ENCODE measurements around the gene HAPLN1. TPM values are rescaled to one million over a fixed set of nuclear protein-coding genes. Genes with fewer than 3 reads are reported as not detected.

HAPLN1 gene
- total RNA-seq (2014; rRNA removed; shearing (Covaris generic)) (3.6 and 4.0 TPM in 2 replicates), polyA plus RNA-seq (2016; fragmentation: Nextera tagmentation; extraction: Ambion mirVana) (0.85 and 1.5 TPM in 2 replicates)
- long read RNA-seq = 0 reads

DNA sequence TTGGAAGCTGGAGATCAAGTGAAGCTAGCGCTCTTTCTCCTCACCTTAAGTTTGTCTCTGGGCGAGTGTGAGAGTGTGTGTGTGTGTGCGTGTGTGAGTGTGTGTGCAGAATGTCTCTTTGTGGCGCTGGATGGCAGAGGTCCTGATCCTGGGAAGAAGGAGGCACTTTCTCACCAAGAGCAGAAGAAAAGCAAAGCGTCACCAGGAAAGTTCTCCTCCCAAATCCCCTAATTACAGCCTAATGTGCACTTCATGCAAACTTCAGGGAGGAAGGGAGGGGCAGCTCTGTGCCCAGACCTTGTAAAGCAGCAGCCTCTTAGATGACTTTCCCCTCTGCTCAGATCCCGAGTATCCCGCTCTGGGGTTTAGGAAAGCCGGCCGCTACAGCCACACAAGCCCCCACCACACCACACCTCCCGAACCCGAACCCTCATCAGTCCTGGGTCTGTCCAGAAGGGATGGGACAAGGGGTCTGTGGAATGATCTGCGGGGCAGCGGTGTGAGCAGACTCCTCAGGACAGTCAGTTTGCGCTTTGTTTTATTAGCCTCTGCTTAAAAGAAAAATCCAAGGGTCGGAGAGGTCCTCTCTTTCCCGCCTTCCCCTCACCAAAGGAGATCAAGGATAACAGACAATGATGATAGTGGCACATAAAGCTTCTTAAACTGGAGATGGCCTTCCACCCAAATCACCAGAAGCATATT, at the start of gene HAPLN1:
TSS of gene HAPLN1 (minus strand) at position 20 of the 702 bp plus-strand sequence. CDS start 47,332 bp downstream, outside the sequence.
- 0 out of 2 replicates have a peak, but pooled peaks have one; percentile 22 for TF ChIP-seq POLR2AphosphoS5 (IDR thresholded peaks at IDR 0.05; ENCODE audit: low read depth)
- TF ChIP-seq STAT1 (IDR thresholded peaks at IDR 0.05; ENCODE audit: unreplicated experiment) = no peak
- H3K36me3 ChIP-seq (ENCODE audit: insufficient read depth) = no peaks in the 10 kb centered on the region
- no peaks in the 10 kb centered on the region for H3K9me2 ChIP-seq (ENCODE audit: insufficient read depth)
- Mint-ChIP-seq H3K27ac (peak within 1 kb of the TSS; percentile 56; the same call in 1 of the 2 replicates), H3K4me3 (peak within 1 kb of the TSS; percentile 91), H3K27me3 (ENCODE audit: insufficient read depth, low read depth, poor library complexity) (peaks cover 11% of the 10 kb centered on the region), H3K36me3 (ENCODE audit: low read depth) (no peaks in the 10 kb centered on the region), H3K9me3 (no peaks in the 10 kb centered on the region; the same call in 2 of the 3 replicates), H3K4me1 (peaks cover 32% of the 10 kb centered on the region)
- no peaks in the 10 kb centered on the region for H3K79me2 ChIP-seq (replicated peaks; ENCODE audit: insufficient read depth)
- ATAC-seq = peak; percentile 45
- H2AFZ ChIP-seq = peak within 1 kb of the TSS; percentile 94
- H4K20me1 ChIP-seq (replicated peaks; ENCODE audit: insufficient read depth) = no peaks in the 10 kb centered on the region
- peak within 1 kb of the TSS; percentile 85 for H3K4me2 ChIP-seq
- no peaks in the 10 kb centered on the region for H3K27me3 ChIP-seq (ENCODE audit: insufficient read depth)
- H3F3A ChIP-seq (replicated peaks; ENCODE audit: low read depth) = no peaks in the 10 kb centered on the region
- H3K27ac ChIP-seq (ENCODE audit: low read depth) = no peak within 1 kb of the TSS; the same call in 1 of the 2 replicates
- peaks cover 40% of the 10 kb centered on the region for H3K4me1 ChIP-seq (ENCODE audit: insufficient read depth)
- H3K4me3 ChIP-seq = peak within 1 kb of the TSS; percentile 72
- DNase-seq (ENCODE audit: low spot score) = peak; percentile 59

DNA sequence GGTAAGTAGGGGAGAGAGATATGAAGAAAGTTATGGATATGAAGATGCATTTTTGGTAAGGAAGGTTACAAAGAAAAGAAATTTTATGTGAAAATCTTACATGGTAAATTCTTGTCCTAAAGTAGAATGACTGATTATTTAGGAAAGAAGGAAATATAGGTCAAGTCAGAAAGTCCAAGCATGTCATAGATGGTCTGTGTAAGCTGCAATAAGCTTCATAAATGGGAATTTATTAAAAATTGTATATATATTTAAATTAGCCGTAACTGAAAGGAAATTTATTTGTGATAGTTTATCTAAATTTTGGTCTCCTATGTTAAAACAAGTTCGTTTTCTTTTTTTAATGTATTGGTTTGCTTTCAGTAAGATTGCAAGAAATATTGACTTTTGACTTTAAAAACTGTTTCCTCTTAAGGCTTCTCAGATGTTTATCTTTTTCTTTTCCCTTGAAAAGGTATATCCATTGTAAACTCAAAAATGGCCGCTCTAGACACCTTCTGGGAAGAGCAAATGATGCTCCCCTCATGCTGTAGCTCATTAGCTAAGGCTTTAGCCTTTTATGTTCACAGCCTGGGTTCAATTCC, 46.8 kb upstream of the HAPLN1 start:
- Mint-ChIP-seq H3K36me3 (ENCODE audit: low read depth) (peaks cover 40% of the 10 kb centered on the region), H3K4me1 (no peaks in the 10 kb centered on the region), H3K27ac (no peak overlapping the region), H3K4me3 (no peak overlapping the region), H3K27me3 (ENCODE audit: insufficient read depth, low read depth, poor library complexity) (peaks cover 5% of the 10 kb centered on the region), H3K9me3 (peaks cover 54% of the 10 kb centered on the region)
- Histone ChIP-seq H3K36me3 (ENCODE audit: insufficient read depth) (peaks cover 12% of the 10 kb centered on the region), H3K27ac (ENCODE audit: low read depth) (no peak overlapping the region), H3K4me3 (no peak overlapping the region), H3K4me1 (ENCODE audit: insufficient read depth) (no peaks in the 10 kb centered on the region), H3F3A (replicated peaks; ENCODE audit: low read depth) (no peaks in the 10 kb centered on the region), H3K27me3 (ENCODE audit: insufficient read depth) (no peaks in the 10 kb centered on the region), H3K9me2 (ENCODE audit: insufficient read depth) (no peaks in the 10 kb centered on the region), H2AFZ (no peak overlapping the region), H4K20me1 (replicated peaks; ENCODE audit: insufficient read depth) (no peaks in the 10 kb centered on the region), H3K79me2 (replicated peaks; ENCODE audit: insufficient read depth) (no peaks in the 10 kb centered on the region), H3K4me2 (no peak overlapping the region)
- DNase-seq (ENCODE audit: low spot score) (peak; percentile 27), ATAC-seq (no peak)
- TF ChIP-seq, protein P1, sequence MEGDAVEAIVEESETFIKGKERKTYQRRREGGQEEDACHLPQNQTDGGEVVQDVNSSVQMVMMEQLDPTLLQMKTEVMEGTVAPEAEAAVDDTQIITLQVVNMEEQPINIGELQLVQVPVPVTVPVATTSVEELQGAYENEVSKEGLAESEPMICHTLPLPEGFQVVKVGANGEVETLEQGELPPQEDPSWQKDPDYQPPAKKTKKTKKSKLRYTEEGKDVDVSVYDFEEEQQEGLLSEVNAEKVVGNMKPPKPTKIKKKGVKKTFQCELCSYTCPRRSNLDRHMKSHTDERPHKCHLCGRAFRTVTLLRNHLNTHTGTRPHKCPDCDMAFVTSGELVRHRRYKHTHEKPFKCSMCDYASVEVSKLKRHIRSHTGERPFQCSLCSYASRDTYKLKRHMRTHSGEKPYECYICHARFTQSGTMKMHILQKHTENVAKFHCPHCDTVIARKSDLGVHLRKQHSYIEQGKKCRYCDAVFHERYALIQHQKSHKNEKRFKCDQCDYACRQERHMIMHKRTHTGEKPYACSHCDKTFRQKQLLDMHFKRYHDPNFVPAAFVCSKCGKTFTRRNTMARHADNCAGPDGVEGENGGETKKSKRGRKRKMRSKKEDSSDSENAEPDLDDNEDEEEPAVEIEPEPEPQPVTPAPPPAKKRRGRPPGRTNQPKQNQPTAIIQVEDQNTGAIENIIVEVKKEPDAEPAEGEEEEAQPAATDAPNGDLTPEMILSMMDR (conservative IDR thresholded peaks at IDR 0.05; ENCODE audit: low read depth in 2 of 2) = no peak
- TF ChIP-seq EZH2 (IDR thresholded peaks at IDR 0.05; ENCODE audit: low read depth, unreplicated experiment) = no peak
- no peak for TF ChIP-seq CREB1 (CRISPR knock-in tag; IDR thresholded peaks at IDR 0.05; ENCODE audit: low read depth)
- no peak for TF ChIP-seq STAT1 (IDR thresholded peaks at IDR 0.05; ENCODE audit: unreplicated experiment)
- TF ChIP-seq POLR2AphosphoS5 (IDR thresholded peaks at IDR 0.05; ENCODE audit: low read depth) = no peak
- no peak for TF ChIP-seq JUNB (IDR thresholded peaks at IDR 0.05; ENCODE audit: unreplicated experiment)
- no peak for TF ChIP-seq NANOG (IDR thresholded peaks at IDR 0.05; ENCODE audit: borderline replicate concordance)
- TF ChIP-seq, protein P2, sequence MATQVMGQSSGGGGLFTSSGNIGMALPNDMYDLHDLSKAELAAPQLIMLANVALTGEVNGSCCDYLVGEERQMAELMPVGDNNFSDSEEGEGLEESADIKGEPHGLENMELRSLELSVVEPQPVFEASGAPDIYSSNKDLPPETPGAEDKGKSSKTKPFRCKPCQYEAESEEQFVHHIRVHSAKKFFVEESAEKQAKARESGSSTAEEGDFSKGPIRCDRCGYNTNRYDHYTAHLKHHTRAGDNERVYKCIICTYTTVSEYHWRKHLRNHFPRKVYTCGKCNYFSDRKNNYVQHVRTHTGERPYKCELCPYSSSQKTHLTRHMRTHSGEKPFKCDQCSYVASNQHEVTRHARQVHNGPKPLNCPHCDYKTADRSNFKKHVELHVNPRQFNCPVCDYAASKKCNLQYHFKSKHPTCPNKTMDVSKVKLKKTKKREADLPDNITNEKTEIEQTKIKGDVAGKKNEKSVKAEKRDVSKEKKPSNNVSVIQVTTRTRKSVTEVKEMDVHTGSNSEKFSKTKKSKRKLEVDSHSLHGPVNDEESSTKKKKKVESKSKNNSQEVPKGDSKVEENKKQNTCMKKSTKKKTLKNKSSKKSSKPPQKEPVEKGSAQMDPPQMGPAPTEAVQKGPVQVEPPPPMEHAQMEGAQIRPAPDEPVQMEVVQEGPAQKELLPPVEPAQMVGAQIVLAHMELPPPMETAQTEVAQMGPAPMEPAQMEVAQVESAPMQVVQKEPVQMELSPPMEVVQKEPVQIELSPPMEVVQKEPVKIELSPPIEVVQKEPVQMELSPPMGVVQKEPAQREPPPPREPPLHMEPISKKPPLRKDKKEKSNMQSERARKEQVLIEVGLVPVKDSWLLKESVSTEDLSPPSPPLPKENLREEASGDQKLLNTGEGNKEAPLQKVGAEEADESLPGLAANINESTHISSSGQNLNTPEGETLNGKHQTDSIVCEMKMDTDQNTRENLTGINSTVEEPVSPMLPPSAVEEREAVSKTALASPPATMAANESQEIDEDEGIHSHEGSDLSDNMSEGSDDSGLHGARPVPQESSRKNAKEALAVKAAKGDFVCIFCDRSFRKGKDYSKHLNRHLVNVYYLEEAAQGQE (IDR thresholded peaks at IDR 0.05; ENCODE audit: unreplicated experiment) = no peak
- no peak for TF ChIP-seq EZH2phosphoT487 (IDR thresholded peaks at IDR 0.05; ENCODE audit: unreplicated experiment)
- TF ChIP-seq, protein P3, sequence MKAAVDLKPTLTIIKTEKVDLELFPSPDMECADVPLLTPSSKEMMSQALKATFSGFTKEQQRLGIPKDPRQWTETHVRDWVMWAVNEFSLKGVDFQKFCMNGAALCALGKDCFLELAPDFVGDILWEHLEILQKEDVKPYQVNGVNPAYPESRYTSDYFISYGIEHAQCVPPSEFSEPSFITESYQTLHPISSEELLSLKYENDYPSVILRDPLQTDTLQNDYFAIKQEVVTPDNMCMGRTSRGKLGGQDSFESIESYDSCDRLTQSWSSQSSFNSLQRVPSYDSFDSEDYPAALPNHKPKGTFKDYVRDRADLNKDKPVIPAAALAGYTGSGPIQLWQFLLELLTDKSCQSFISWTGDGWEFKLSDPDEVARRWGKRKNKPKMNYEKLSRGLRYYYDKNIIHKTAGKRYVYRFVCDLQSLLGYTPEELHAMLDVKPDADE (IDR thresholded peaks at IDR 0.05) = no peak
